KMS-11 (cell line): ENCODE data around the gene MYO9A.

Experiments
- H2AFZ ChIP-seq: fragments of 200-600 bp; sonication (generic); 2 replicates; pipeline ENCODE4 v1.6.1; 2016; ENCODE audit warnings: antibody characterized with exemption, mixed run types, low read depth
- H3K27ac ChIP-seq: fragments of 200-600 bp; sonication (generic); 2 replicates; pipeline ENCODE4 v1.6.1; 2016; ENCODE audit warnings: mild to moderate bottlenecking, mixed run types
- H3K27me3 ChIP-seq: fragments of 200-600 bp; sonication (generic); 2 replicates; pipeline ENCODE4 v1.6.1; 2017; ENCODE audit warnings: mild to moderate bottlenecking, low read depth, mixed run types, moderate library complexity; ENCODE audit not compliant: insufficient read depth
- H3K36me3 ChIP-seq: fragments of 200-600 bp; sonication (generic); 2 replicates; pipeline ENCODE4 v1.6.1; 2017; ENCODE audit warnings: mild to moderate bottlenecking, mixed run types; ENCODE audit not compliant: insufficient read depth
- H3K4me1 ChIP-seq: fragments of 200-600 bp; sonication (generic); 2 replicates; pipeline ENCODE4 v1.6.1; 2016; ENCODE audit warnings: mild to moderate bottlenecking, low read depth, mixed run types; ENCODE audit not compliant: poor library complexity, severe bottlenecking
- H3K4me2 ChIP-seq: fragments of 200-600 bp; sonication (generic); 2 replicates; pipeline ENCODE4 v1.7.0; 2016; ENCODE audit warnings: mild to moderate bottlenecking, mixed run types
- H3K4me3 ChIP-seq: fragments of 200-600 bp; sonication (generic); IDR thresholded peaks from 2 replicates; pipeline ENCODE4 v1.6.1; 2017; ENCODE audit warnings: low read depth, low read length, mixed read lengths; ENCODE audit not compliant: insufficient read depth
- H3K79me2 ChIP-seq: fragments of 200-600 bp; sonication (generic); 2 replicates; pipeline ENCODE4 v1.6.1; 2016; ENCODE audit warnings: low read depth, mixed run types; ENCODE audit not compliant: insufficient read depth
- H3K9ac ChIP-seq: fragments of 200-600 bp; sonication (generic); 2 replicates; pipeline ENCODE4 v1.6.1; 2016; ENCODE audit warnings: mild to moderate bottlenecking, mixed run types
- H4K20me1 ChIP-seq: fragments of 200-600 bp; sonication (generic); 2 replicates; pipeline ENCODE4 v1.6.1; 2016; ENCODE audit warnings: mild to moderate bottlenecking, mixed run types; ENCODE audit not compliant: insufficient read depth
- CTCF ChIP-seq: fragments of 200-600 bp; sonication (generic); conservative IDR thresholded peaks from 2 replicates; pipeline ENCODE4 v1.6.1; 2017; ENCODE audit warnings: low read depth, mild to moderate bottlenecking, antibody characterized with exemption, low read length, moderate library complexity, mixed read lengths

The MYO9A gene

GRCh38 chr15:72098040-72098439 is 19.9 kb downstream of the MYO9A start:
- H3K27ac ChIP-seq: no peak overlapping the region
- H3K4me1 ChIP-seq: no peaks in the 10 kb centered on the region
- H3K79me2 ChIP-seq: no peaks in the 10 kb centered on the region
- no peak overlapping the region for H3K9ac ChIP-seq
- no peak overlapping the region for H2AFZ ChIP-seq
- H3K4me3 ChIP-seq: no peak overlapping the region
- no peaks in the 10 kb centered on the region for H3K27me3 ChIP-seq
- no peak overlapping the region for H3K4me2 ChIP-seq
- no peaks in the 10 kb centered on the region for H3K36me3 ChIP-seq
- no peak for TF ChIP-seq CTCF
- no peaks in the 10 kb centered on the region for H4K20me1 ChIP-seq

- Histone ChIP-seq H4K20me1 (no peaks in the 10 kb centered on the region), H3K79me2 (no peaks in the 10 kb centered on the region), H3K4me3 (no peak overlapping the region), H3K4me2 (no peak overlapping the region), H3K36me3 (no peaks in the 10 kb centered on the region), H3K27me3 (no peaks in the 10 kb centered on the region), H2AFZ (no peak overlapping the region), H3K27ac (no peak overlapping the region), H3K4me1 (no peaks in the 10 kb centered on the region), H3K9ac (no peak overlapping the region)
- TF ChIP-seq CTCF: no peak
Observed at GRCh38 chr15:72096796-72097195, 21.2 kb downstream of the MYO9A start.

- no peak overlapping the region for H3K9ac ChIP-seq
- no peak for TF ChIP-seq CTCF
- H3K36me3 ChIP-seq: no peaks in the 10 kb centered on the region
- no peak overlapping the region for H2AFZ ChIP-seq
- H4K20me1 ChIP-seq: no peaks in the 10 kb centered on the region
- H3K27ac ChIP-seq: no peak overlapping the region
- H3K79me2 ChIP-seq: no peaks in the 10 kb centered on the region
- H3K4me1 ChIP-seq: no peaks in the 10 kb centered on the region
- H3K27me3 ChIP-seq: no peaks in the 10 kb centered on the region
- no peak overlapping the region for H3K4me2 ChIP-seq
- no peak overlapping the region for H3K4me3 ChIP-seq
Observed at GRCh38 chr15:72092691-72093090, 25.3 kb downstream of the MYO9A start.

GRCh38 chr15:72092006-72092405 is 25.9 kb downstream of the MYO9A start:
- H3K4me2 ChIP-seq: no peak overlapping the region
- H3K79me2 ChIP-seq: no peaks in the 10 kb centered on the region
- no peak overlapping the region for H3K27ac ChIP-seq
- no peak for TF ChIP-seq CTCF
- H3K9ac ChIP-seq: no peak overlapping the region
- no peak overlapping the region for H3K4me3 ChIP-seq
- no peaks in the 10 kb centered on the region for H3K36me3 ChIP-seq
- no peaks in the 10 kb centered on the region for H4K20me1 ChIP-seq
- H3K27me3 ChIP-seq: no peaks in the 10 kb centered on the region
- H3K4me1 ChIP-seq: no peaks in the 10 kb centered on the region
- H2AFZ ChIP-seq: no peak overlapping the region
